A673 (cell line): ENCODE measurements around the gene RAB26. TPM values are rescaled to one million over a fixed set of nuclear protein-coding genes. Genes with fewer than 3 reads are reported as not detected.

ENCODE experiments used
- BruUV-seq: library from RNA; stranded (reverse); fragments of 400-500 nt; replicated peaks from 2 replicates; lab custom pipeline; 2021; lab: Mats Ljungman, UMichigan
- CTCF ChIA-PET: fragments of 300-600 bp; sonication (Branson Sonifier 250); formaldehyde crosslinking; loops from one replicate; lab custom pipeline; 2022; ENCODE audit warnings: antibody characterized with exemption; lab: Charles Lee
- POLR2A ChIA-PET: fragments of 300-600 bp; sonication (Branson Sonifier 250); formaldehyde crosslinking; loops from one replicate; lab custom pipeline; 2022; ENCODE audit warnings: antibody characterized with exemption; ENCODE audit not compliant: low non-redundant PET; lab: Charles Lee
- DNase-seq: peaks from one replicate; pipeline ENCODE4 v3.0.0-alpha.2; 2015; ENCODE audit warnings: low spot score
- H3K27ac ChIP-seq: fragments of 200-600 bp; sonication (generic); 2 replicates; pipeline ENCODE4 v1.5.1; 2016; ENCODE audit warnings: mixed run types, low read depth, mild to moderate bottlenecking, mixed read lengths, antibody characterized with exemption, low read length; ENCODE audit not compliant: poor library complexity, severe bottlenecking
- H3K27me3 ChIP-seq: fragments of 200-600 bp; sonication (generic); replicated peaks from 2 replicates; pipeline ENCODE4 v1.6.1; 2017; ENCODE audit warnings: mixed run types, low read depth, mild to moderate bottlenecking, mixed read lengths, antibody characterized with exemption, low read length; ENCODE audit not compliant: insufficient read depth, poor library complexity
- H3K36me3 ChIP-seq: fragments of 200-600 bp; sonication (generic); 2 replicates; pipeline ENCODE4 v1.6.1; 2016; ENCODE audit warnings: mixed run types, mild to moderate bottlenecking, mixed read lengths, antibody characterized with exemption, low read length; ENCODE audit not compliant: insufficient read depth, poor library complexity, severe bottlenecking
- H3K4me1 ChIP-seq: fragments of 200-600 bp; sonication (generic); 2 replicates; pipeline ENCODE4 v1.6.1; 2017; ENCODE audit warnings: mixed run types, mild to moderate bottlenecking, mixed read lengths, antibody characterized with exemption, low read length; ENCODE audit not compliant: insufficient read depth, poor library complexity, severe bottlenecking
- H3K4me3 ChIP-seq: fragments of 200-600 bp; sonication (generic); 2 replicates; pipeline ENCODE4 v1.5.1; 2016; ENCODE audit warnings: low read depth, mixed run types, mild to moderate bottlenecking, mixed read lengths, low read length; ENCODE audit not compliant: poor library complexity, severe bottlenecking
- H3K9me3 ChIP-seq: fragments of 200-600 bp; sonication (generic); 2 replicates; pipeline ENCODE4 v1.6.1; 2016; ENCODE audit warnings: mixed run types, low read depth, mild to moderate bottlenecking, mixed read lengths, antibody characterized with exemption, low read length; ENCODE audit not compliant: poor library complexity, severe bottlenecking
- CTCF ChIP-seq: fragments of 300-800, 200-600 bp; sonication (generic); conservative IDR thresholded peaks from 2 replicates; pipeline ENCODE4 v1.5.1; 2017; ENCODE audit warnings: low read depth, mild to moderate bottlenecking, antibody characterized with exemption, low read length, moderate library complexity, mixed read lengths
- EZH2 ChIP-seq: fragments of 200-600 bp; sonication (generic); IDR thresholded peaks from 2 replicates; pipeline ENCODE4 v1.6.1; 2017; ENCODE audit warnings: borderline replicate concordance, low read depth, mild to moderate bottlenecking, mixed read lengths, antibody characterized with exemption, low read length; ENCODE audit not compliant: poor library complexity, severe bottlenecking
- intact Hi-C: fragments of 100-400 bp; cut with micrococcal nuclease; formaldehyde crosslinking; loops from one replicate; pipeline ENCODE4 v1.10.0; 2022; ENCODE audit not compliant: unreplicated experiment
- total RNA-seq: library from RNA; stranded (reverse); gene quantifications from 2 replicates; pipeline ENCODE4 v1.2.3, GENCODE V29; 2021

Gene RAB26
- total RNA-seq, 1 experiment from 2014 or later: 0.49 TPM

GRCh38 chr16:2189252-2189893 lies 40.9 kb downstream of the RAB26 start:
- Histone ChIP-seq H3K36me3 (no peaks in the 10 kb centered on the region), H3K27me3 (no peaks in the 10 kb centered on the region), H3K9me3 (no peaks in the 10 kb centered on the region), H3K27ac (no peak overlapping the region), H3K4me1 (no peaks in the 10 kb centered on the region), H3K4me3 (no peak overlapping the region)
- no peak for DNase-seq
- intact Hi-C loops: no loop called here
- ChIA-PET POLR2A (no interaction called here), CTCF (interaction anchor here (0.6 kb wide), 1 partner anchor 9 kb away, joined by 3 read pairs; no protein-coding TSS in a partner anchor)
- no peak for TF ChIP-seq CTCF
- TF ChIP-seq EZH2: no peak
- BruUV-seq: no TSS peak

GRCh38 chr16:2190002-2190658 lies 41.7 kb downstream of the RAB26 start:
- H3K4me3 ChIP-seq: no peak overlapping the region
- no TSS peak for BruUV-seq
- ChIA-PET CTCF (no interaction called here), POLR2A (no interaction called here)
- peaks cover 3% of the 10 kb centered on the region for H3K27me3 ChIP-seq
- H3K9me3 ChIP-seq: no peaks in the 10 kb centered on the region
- H3K27ac ChIP-seq: no peak overlapping the region
- intact Hi-C loops: no loop called here
- H3K4me1 ChIP-seq: no peaks in the 10 kb centered on the region
- no peak for DNase-seq
- no peak for TF ChIP-seq EZH2
- TF ChIP-seq CTCF: no peak
- H3K36me3 ChIP-seq: no peaks in the 10 kb centered on the region

GRCh38 chr16:2190659-2191445 lies 42.4 kb downstream of the RAB26 start:
- no peaks in the 10 kb centered on the region for H3K36me3 ChIP-seq
- BruUV-seq: no TSS peak
- peaks cover 6% of the 10 kb centered on the region for H3K4me1 ChIP-seq
- DNase-seq: no peak
- TF ChIP-seq EZH2 (no peak), CTCF (no peak)
- POLR2A ChIA-PET: no interaction called here
- CTCF ChIA-PET: no interaction called here
- intact Hi-C loops: no loop called here
- H3K4me3 ChIP-seq: no peak overlapping the region
- H3K9me3 ChIP-seq: no peaks in the 10 kb centered on the region
- peaks cover 10% of the 10 kb centered on the region for H3K27me3 ChIP-seq
- H3K27ac ChIP-seq: no peak overlapping the region
